PC-9 (cell line): ENCODE results near the gene UQCR10. TPM values are rescaled to one million over a fixed set of nuclear protein-coding genes. Genes with fewer than 3 reads are reported as not detected.

Experiments
- BruUV-seq: library from RNA; stranded (reverse); fragments of 400-500 nt; replicated peaks from 2 replicates; lab custom pipeline; 2021; lab: Mats Ljungman, UMichigan
- CTCF ChIA-PET: fragments of 300-600 bp; sonication (Branson Sonifier 250); formaldehyde crosslinking; loops from one replicate; lab custom pipeline; 2022; ENCODE audit warnings: antibody characterized with exemption; lab: Charles Lee
- POLR2A ChIA-PET: fragments of 300-600 bp; sonication (Branson Sonifier 250); formaldehyde crosslinking; loops from one replicate; lab custom pipeline; 2022; ENCODE audit warnings: antibody characterized with exemption; ENCODE audit not compliant: unreplicated experiment; lab: Charles Lee
- DNase-seq, 2 experiments: peaks; one replicate each; pipeline versions ENCODE4 v3.0.0 to v3.0.0-alpha.2; 2015 to 2022; ENCODE audit warnings: mixed read lengths in 1 of 2
- H2AFZ ChIP-seq: fragments of 200-600 bp; sonication (generic); 2 replicates; pipeline ENCODE4 v1.8.1; 2017; ENCODE audit warnings: antibody characterized with exemption
- H3F3A ChIP-seq: fragments of 200-600 bp; sonication (generic); 2 replicates; pipeline ENCODE4 v1.8.1; 2017; ENCODE audit warnings: antibody characterized with exemption, mild to moderate bottlenecking, low read depth; ENCODE audit not compliant: insufficient read depth
- H3K27ac ChIP-seq: fragments of 200-600 bp; sonication (generic); 2 replicates; pipeline ENCODE4 v1.6.1; 2016; ENCODE audit warnings: mixed run types
- H3K27me3 ChIP-seq: fragments of 200-600 bp; sonication (generic); 2 replicates; pipeline ENCODE4 v1.6.1; 2016; ENCODE audit warnings: low read depth, mixed run types; ENCODE audit not compliant: insufficient read depth
- H3K36me3 ChIP-seq: fragments of 200-600 bp; sonication (generic); 2 replicates; pipeline ENCODE4 v1.6.1; 2016; ENCODE audit warnings: low read depth, mixed run types
- H3K4me1 ChIP-seq: fragments of 200-600 bp; sonication (generic); replicated peaks from 2 replicates; pipeline ENCODE4 v1.6.1; 2016; ENCODE audit warnings: mixed run types; ENCODE audit not compliant: insufficient read depth
- H3K4me2 ChIP-seq: fragments of 200-600 bp; sonication (generic); 2 replicates; pipeline ENCODE4 v1.6.1; 2017; ENCODE audit warnings: mixed run types
- H3K4me3 ChIP-seq: fragments of 200-600 bp; sonication (generic); 2 replicates; pipeline ENCODE4 v1.6.1; 2016; ENCODE audit warnings: mixed run types
- H3K79me2 ChIP-seq: fragments of 200-600 bp; sonication (generic); 2 replicates; pipeline ENCODE4 v1.6.1; 2017; ENCODE audit warnings: low read depth, mixed run types
- H3K9me2 ChIP-seq: fragments of 200-600 bp; sonication (generic); 2 replicates; pipeline ENCODE4 v1.8.1; 2017; ENCODE audit warnings: mild to moderate bottlenecking; ENCODE audit not compliant: insufficient read depth
- H3K9me3 ChIP-seq: fragments of 200-600 bp; sonication (generic); 2 replicates; pipeline ENCODE4 v1.8.1; 2016; ENCODE audit warnings: low read depth; ENCODE audit not compliant: insufficient read depth
- H4K20me1 ChIP-seq: fragments of 200-600 bp; sonication (generic); 2 replicates; pipeline ENCODE4 v1.8.1; 2017; ENCODE audit not compliant: insufficient read depth
- CTCF ChIP-seq: fragments of 200-600 bp; sonication (generic); conservative IDR thresholded peaks from 2 replicates; pipeline ENCODE4 v1.6.1; 2017; ENCODE audit warnings: mixed run types, antibody characterized with exemption, mild to moderate bottlenecking, moderate library complexity
- EZH2 ChIP-seq: fragments of 200-600 bp; sonication (generic); IDR thresholded peaks from 2 replicates; pipeline ENCODE4 v1.8.0; 2017; ENCODE audit warnings: antibody characterized with exemption, low read depth
- intact Hi-C: fragments of 100-400 bp; cut with micrococcal nuclease; formaldehyde crosslinking; loops from one replicate; pipeline ENCODE4 v1.10.0; 2022; ENCODE audit not compliant: unreplicated experiment
- total RNA-seq: library from RNA; stranded (reverse); gene quantifications from 2 replicates; pipeline ENCODE4 v1.2.3, GENCODE V29; 2021

UQCR10 gene
- total RNA-seq, 1 experiment from 2014 or later, result 103 TPM

GRCh38 chr22:29816980-29817379, 49.8 kb downstream of the UQCR10 start:
- ChIA-PET CTCF (no interaction called here), POLR2A (interaction anchor here (0.6 to 0.7 kb wide), 2 partner anchors 143 to 441 kb away, joined by 3 to 4 read pairs; no protein-coding TSS in a partner anchor)
- Histone ChIP-seq H2AFZ (no peak overlapping the region), H3K27me3 (no peaks in the 10 kb centered on the region), H3K9me3 (no peaks in the 10 kb centered on the region), H3K4me3 (no peak overlapping the region), H3K9me2 (no peaks in the 10 kb centered on the region), H3F3A (peaks cover 57% of the 10 kb centered on the region), H3K4me1 (peaks cover 67% of the 10 kb centered on the region), H3K4me2 (no peak overlapping the region), H3K79me2 (no peaks in the 10 kb centered on the region; the same call in 1 of the 2 replicates), H4K20me1 (no peaks in the 10 kb centered on the region), H3K36me3 (peaks cover 1% of the 10 kb centered on the region), H3K27ac (no peak overlapping the region)
- BruUV-seq, result no TSS peak
- intact Hi-C loops, result no loop called here
- DNase-seq, result no peak
- TF ChIP-seq CTCF, result no peak
- TF ChIP-seq EZH2, result no peak

- Histone ChIP-seq H3K27me3 (no peaks in the 10 kb centered on the region), H3F3A (peaks cover 57% of the 10 kb centered on the region), H3K79me2 (no peaks in the 10 kb centered on the region), H3K36me3 (peaks cover 3% of the 10 kb centered on the region), H2AFZ (no peak overlapping the region), H3K4me1 (peaks cover 62% of the 10 kb centered on the region), H4K20me1 (no peaks in the 10 kb centered on the region), H3K4me3 (no peak overlapping the region), H3K9me3 (no peaks in the 10 kb centered on the region), H3K9me2 (no peaks in the 10 kb centered on the region), H3K27ac (no peak overlapping the region), H3K4me2 (no peak overlapping the region)
- no TSS peak for BruUV-seq
- DNase-seq, result no peak
- ChIA-PET POLR2A (no interaction called here), CTCF (no interaction called here)
- intact Hi-C loops, result no loop called here
- TF ChIP-seq EZH2 (no peak), CTCF (no peak)
These were observed 50.6 kb downstream of the UQCR10 start for GRCh38 chr22:29817724-29818123.

GRCh38 chr22:29819501-29819900, 52.3 kb downstream of the UQCR10 start:
- Histone ChIP-seq H3K27ac (no peak overlapping the region), H2AFZ (no peak overlapping the region), H3K9me2 (no peaks in the 10 kb centered on the region), H3K79me2 (no peaks in the 10 kb centered on the region), H3F3A (peaks cover 49% of the 10 kb centered on the region), H3K4me3 (no peak overlapping the region), H3K9me3 (no peaks in the 10 kb centered on the region), H3K4me2 (no peak overlapping the region), H4K20me1 (no peaks in the 10 kb centered on the region), H3K36me3 (peaks cover 11% of the 10 kb centered on the region), H3K27me3 (no peaks in the 10 kb centered on the region), H3K4me1 (peaks cover 44% of the 10 kb centered on the region)
- ChIA-PET POLR2A (no interaction called here), CTCF (no interaction called here)
- no TSS peak for BruUV-seq
- intact Hi-C loops, result no loop called here
- TF ChIP-seq EZH2 (no peak), CTCF (no peak)
- no peak for DNase-seq

Other genes with a start within 250 kb of the UQCR10 start
- 42.3 and 50.2 TPM in 2 replicates for gene THOC5, start 213.6 kb upstream of the UQCR10 start, total RNA-seq
- 84.9 and 100 TPM in 2 replicates for gene NIPSNAP1, start 186.3 kb upstream of the UQCR10 start, total RNA-seq
- 58.5 and 73.2 TPM in 2 replicates for gene NF2, start 163.7 kb upstream of the UQCR10 start, total RNA-seq
- gene CABP7, start 47.4 kb upstream of the UQCR10 start, total RNA-seq, result 0.11 TPM in 1 of 2 replicates, not detected in the other
- gene ZMAT5, start 362 bp upstream of the UQCR10 start, total RNA-seq, result 14.2 and 15.5 TPM in 2 replicates
- gene ASCC2, start 70.9 kb downstream of the UQCR10 start, total RNA-seq, result 39.9 and 43.3 TPM in 2 replicates
- 28.1 and 31.1 TPM in 2 replicates for gene MTMR3, start 115.8 kb downstream of the UQCR10 start, total RNA-seq